Stomach (tissue), 4 donors: ENCODE measurements around the gene IFI44L.

Source experiments
- EP300 ChIP-seq: sonication (generic); formaldehyde crosslinking; IDR thresholded peaks from one replicate; pipeline ENCODE4 v1.6.1; 2017; ENCODE audit warnings: antibody characterized with exemption
- POLR2A ChIP-seq, 4 donors: fragments of 450-650 bp; IDR thresholded peaks; one replicate each; pipeline ENCODE4 v1.6.1; 2016; ENCODE audit warnings: antibody characterized with exemption in 4 of 4, control low read depth in 2 of 4, mild to moderate bottlenecking in 1 of 4, moderate library complexity in 1 of 4
- POLR2AphosphoS5 ChIP-seq, 3 donors: sonication (generic); formaldehyde crosslinking; IDR thresholded peaks; one replicate each; pipeline ENCODE4 v1.6.1; 2016; ENCODE audit warnings: antibody characterized with exemption in 3 of 3
- TF ChIP-seq, protein P1 (sequence below), 7 experiments: fragments of 450-650 bp in 4 of 7; fragments of 200-600 bp in 3 of 7; sonication (generic) in 3 of 7; IDR thresholded peaks; one replicate each; pipeline ENCODE4 v1.5.1; 2016 to 2019; ENCODE audit warnings: antibody characterized with exemption in 7 of 7, control low read depth in 2 of 7, mild to moderate bottlenecking in 1 of 7

GRCh38 chr1:78627321-78627720 lies 7.1 kb downstream of the IFI44L start:
- no peak for TF ChIP-seq POLR2AphosphoS5 (IDR thresholded peaks at IDR 0.05)
- TF ChIP-seq, protein P1, sequence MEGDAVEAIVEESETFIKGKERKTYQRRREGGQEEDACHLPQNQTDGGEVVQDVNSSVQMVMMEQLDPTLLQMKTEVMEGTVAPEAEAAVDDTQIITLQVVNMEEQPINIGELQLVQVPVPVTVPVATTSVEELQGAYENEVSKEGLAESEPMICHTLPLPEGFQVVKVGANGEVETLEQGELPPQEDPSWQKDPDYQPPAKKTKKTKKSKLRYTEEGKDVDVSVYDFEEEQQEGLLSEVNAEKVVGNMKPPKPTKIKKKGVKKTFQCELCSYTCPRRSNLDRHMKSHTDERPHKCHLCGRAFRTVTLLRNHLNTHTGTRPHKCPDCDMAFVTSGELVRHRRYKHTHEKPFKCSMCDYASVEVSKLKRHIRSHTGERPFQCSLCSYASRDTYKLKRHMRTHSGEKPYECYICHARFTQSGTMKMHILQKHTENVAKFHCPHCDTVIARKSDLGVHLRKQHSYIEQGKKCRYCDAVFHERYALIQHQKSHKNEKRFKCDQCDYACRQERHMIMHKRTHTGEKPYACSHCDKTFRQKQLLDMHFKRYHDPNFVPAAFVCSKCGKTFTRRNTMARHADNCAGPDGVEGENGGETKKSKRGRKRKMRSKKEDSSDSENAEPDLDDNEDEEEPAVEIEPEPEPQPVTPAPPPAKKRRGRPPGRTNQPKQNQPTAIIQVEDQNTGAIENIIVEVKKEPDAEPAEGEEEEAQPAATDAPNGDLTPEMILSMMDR (IDR thresholded peaks at IDR 0.05), result no peak
- TF ChIP-seq POLR2A (IDR thresholded peaks at IDR 0.05), result no peak
- no peak for TF ChIP-seq EP300
